GM12878 (cell line): ENCODE results near the gene ATXN1. TPM values are rescaled to one million over a fixed set of nuclear protein-coding genes. Genes with fewer than 3 reads are reported as not detected.
A peak's percentile ranks its signal among the peaks of the same experiment; 100 is the strongest.

Experiments used
- BMI1 ChIP-seq: fragments of 450-650 bp; IDR thresholded peaks from 2 replicates; pipeline ENCODE4 v1.6.1; 2016; ENCODE audit warnings: mild to moderate bottlenecking, moderate library complexity, borderline replicate concordance
- BRCA1 ChIP-seq: IDR thresholded peaks from 2 replicates; pipeline ENCODE4 v1.6.1; 2011; ENCODE audit warnings: low read depth, low read length, improper control_type of control experiment
- CEBPB ChIP-seq, 2 experiments: fragments of 150-350 bp in 1 of 2; IDR thresholded peaks; 2 replicates each; pipeline ENCODE4 v1.6.1; 2012 to 2014; ENCODE audit warnings: low read depth in 2 of 2, low read length in 2 of 2, borderline replicate concordance in 1 of 2, inconsistent platforms in 1 of 2
- CREM ChIP-seq: IDR thresholded peaks from 2 replicates; pipeline ENCODE4 v1.6.1; 2014; ENCODE audit warnings: antibody characterized with exemption, low read depth
- EGR1 ChIP-seq, 2 experiments: IDR thresholded peaks; 1 replicate in 1 of 2; 2 replicates in 1 of 2; pipeline ENCODE4 v1.6.1; 2011 to 2012; ENCODE audit warnings: low read depth in 2 of 2, low read length in 2 of 2, borderline replicate concordance in 1 of 2, mild to moderate bottlenecking in 1 of 2, moderate library complexity in 1 of 2
- ELK1 ChIP-seq: IDR thresholded peaks from 2 replicates; pipeline ENCODE4 v1.6.1; 2012; ENCODE audit warnings: low read depth, low read length, improper control_type of control experiment
- ESRRA ChIP-seq: IDR thresholded peaks from 2 replicates; pipeline ENCODE4 v1.6.1; 2012; ENCODE audit warnings: mild to moderate bottlenecking, low read length, improper control_type of control experiment
- FOXK2 ChIP-seq: fragments of 450-650 bp; IDR thresholded peaks from 2 replicates; pipeline ENCODE4 v1.6.1; 2017; ENCODE audit warnings: mild to moderate bottlenecking, moderate library complexity
- HDGF ChIP-seq: fragments of 450-650 bp; IDR thresholded peaks from 2 replicates; pipeline ENCODE4 v1.6.1; 2016; ENCODE audit warnings: antibody characterized with exemption
- MLLT1 ChIP-seq: fragments of 450-650 bp; IDR thresholded peaks from 2 replicates; pipeline ENCODE4 v1.6.1; 2016; ENCODE audit warnings: mild to moderate bottlenecking
- NFXL1 ChIP-seq: fragments of 450-650 bp; IDR thresholded peaks from 2 replicates; pipeline ENCODE4 v1.6.1; 2017; ENCODE audit warnings: antibody characterized with exemption, mild to moderate bottlenecking, borderline replicate concordance
- NKRF ChIP-seq: fragments of 450-650 bp; conservative IDR thresholded peaks from 2 replicates; pipeline ENCODE4 v1.6.1; 2017; ENCODE audit warnings: mild to moderate bottlenecking, moderate library complexity
- PAX5 ChIP-seq: IDR thresholded peaks from 2 replicates; pipeline ENCODE4 v1.6.1; 2011; ENCODE audit warnings: low read depth, low read length, borderline replicate concordance
- PKNOX1 ChIP-seq: fragments of 450-650 bp; IDR thresholded peaks from 2 replicates; pipeline ENCODE4 v1.6.1; 2016; ENCODE audit warnings: mild to moderate bottlenecking
- POLR2A ChIP-seq: IDR thresholded peaks from 2 replicates; pipeline ENCODE4 v1.6.1; 2011; ENCODE audit warnings: low read depth, mild to moderate bottlenecking, low read length
- RCOR1 ChIP-seq: conservative IDR thresholded peaks from 2 replicates; pipeline ENCODE4 v1.6.1; 2012; ENCODE audit warnings: low read depth, low read length, improper control_type of control experiment
- SIX5 ChIP-seq: IDR thresholded peaks from 2 replicates; pipeline ENCODE4 v1.6.1; 2011; ENCODE audit warnings: mild to moderate bottlenecking, low read depth, low read length, moderate library complexity; ENCODE audit not compliant: severe bottlenecking
- SMAD1 ChIP-seq: fragments of 450-650 bp; IDR thresholded peaks from 2 replicates; pipeline ENCODE4 v1.6.1; 2018; ENCODE audit warnings: mild to moderate bottlenecking, low read depth; ENCODE audit not compliant: partially characterized antibody
- SMAD5 ChIP-seq: IDR thresholded peaks from 2 replicates; pipeline ENCODE4 v1.6.1; 2016; ENCODE audit warnings: antibody characterized with exemption, low read depth
- ZBTB40 ChIP-seq: fragments of 450-650 bp; IDR thresholded peaks from 2 replicates; pipeline ENCODE4 v1.6.1; 2016; ENCODE audit warnings: mild to moderate bottlenecking, moderate library complexity, borderline replicate concordance
- ZZZ3 ChIP-seq: IDR thresholded peaks from 2 replicates; pipeline ENCODE4 v1.6.1; 2011; ENCODE audit warnings: low read depth; ENCODE audit not compliant: control insufficient read depth, insufficient read length
- polyA plus RNA-seq, 11 experiments: library from polyadenylated mRNA; depleted of rRNA in 4 of 11; unstranded in 6 of 11; stranded (reverse) in 5 of 11; fragments of >200 nt; fragmentation: Nextera tagmentation in 4 of 11; fragmentation: Illumina TruSeq in 1 of 11; extraction: Ambion mirVana in 4 of 11; extraction: Trizol in 1 of 11; gene quantifications; 1 replicate in 1 of 11; 2 replicates in 10 of 11; pipeline versions ENCODE4 v1.2.1 to v1.2.3, GENCODE V29; 2011 to 2016; ENCODE audit warnings: inconsistent platforms in 2 of 11, missing spikeins in 2 of 11, low read depth in 1 of 11
- total RNA-seq, 4 experiments: library from RNA; depleted of rRNA in 3 of 4; stranded (reverse); fragments of >200 nt in 3 of 4; fragmentation: Illumina TruSeq in 1 of 4; extraction: Trizol in 1 of 4; gene quantifications; 2 replicates each; pipeline versions ENCODE4 v1.2.1 to v1.2.3, GENCODE V29; 2013 to 2021

ATXN1 gene
- total and polyA plus RNA-seq, 10 of the 15 experiments (the other 5 are each of a cell fraction or from before 2014, with no cell fraction given): 12.2 to 51.2 (median 20.5) TPM

- no peak for TF ChIP-seq SIX5
- peak; percentile 78 for TF ChIP-seq PAX5
- TF ChIP-seq ESRRA: no peak
- no peak for TF ChIP-seq NFXL1
- peak in 1 of 2 experiments; percentile 96; a peak in 2 of 3 replicates for TF ChIP-seq EGR1 (IDR thresholded peaks at IDR 0.05; ENCODE audit: borderline replicate concordance in 1 of 2, low read depth in 2 of 2, low read length in 2 of 2)
- TF ChIP-seq ELK1: no peak
- 0 out of 2 replicates have a peak, but pooled peaks have one; percentile 16 for TF ChIP-seq PKNOX1
- no peak for TF ChIP-seq HDGF
- TF ChIP-seq RCOR1: 0 out of 2 replicates have a peak, but pooled peaks have one; percentile 64
- peak; percentile 61; the same call in 1 of the 2 replicates for TF ChIP-seq BMI1
- no peak for TF ChIP-seq NKRF
- no peak for TF ChIP-seq FOXK2
- TF ChIP-seq ZBTB40: no peak
- TF ChIP-seq POLR2A: no peak
- peak; percentile 74 for TF ChIP-seq CREM
- TF ChIP-seq ZZZ3: no peak
- no peak for TF ChIP-seq MLLT1
- TF ChIP-seq CEBPB (IDR thresholded peaks at IDR 0.05; ENCODE audit: borderline replicate concordance in 1 of 2, low read depth in 2 of 2, low read length in 2 of 2): no peak
- no peak for TF ChIP-seq BRCA1
- no peak for TF ChIP-seq SMAD5
- TF ChIP-seq SMAD1: no peak
Measured at GRCh38 chr6:16684896-16685554, 76.2 kb downstream of the ATXN1 start (continued).
